DMS53 treated with DMSO at 0.1 percent for 48 hours (cell line): ENCODE measurements around the gene ZHX3.
A peak's percentile ranks its signal among the peaks of the same experiment; 100 is the strongest.

ENCODE experiments used
- DNase-seq: peaks from one replicate; lab custom pipeline; 2025; ENCODE audit not compliant: unreplicated experiment; lab: John Stamatoyannopoulos, UW

Gene ZHX3

GRCh38 chr20:41317546-41318270, at the start of gene ZHX3:
Gene ZHX3 (minus strand): TSS chr20:41317731. CDS start chr20:41204916, 112,815 bp downstream.
- peak; percentile 86 for DNase-seq

GRCh38 chr20:41367393-41367695, 49.8 kb upstream of the ZHX3 start:
- DNase-seq, result no peak

GRCh38 chr20:41366546-41367392, 49.2 kb upstream of the ZHX3 start, which contains the start of gene EMILIN3:
Gene EMILIN3 (minus strand): TSS chr20:41366818. CDS start chr20:41366634, 184 bp downstream.
- DNase-seq, result no peak

- no peak for DNase-seq
Observed at GRCh38 chr20:41365777-41366545, 48.4 kb upstream of the ZHX3 start.

- no peak for DNase-seq
Observed at GRCh38 chr20:41364967-41365765, 47.6 kb upstream of the ZHX3 start.

- no peak for DNase-seq
Observed at GRCh38 chr20:41364236-41364855, 46.8 kb upstream of the ZHX3 start.

- no peak for DNase-seq
Observed at GRCh38 chr20:41363601-41364000, 46.1 kb upstream of the ZHX3 start.

- no peak for DNase-seq
Observed at GRCh38 chr20:41362748-41363140, 45.2 kb upstream of the ZHX3 start.

GRCh38 chr20:41361757-41362747, 44.5 kb upstream of the ZHX3 start:
- no peak for DNase-seq

GRCh38 chr20:41360831-41361756, 43.6 kb upstream of the ZHX3 start:
- no peak for DNase-seq

GRCh38 chr20:41359541-41360011, 42.0 kb upstream of the ZHX3 start:
- no peak for DNase-seq

GRCh38 chr20:41358717-41359116, 41.2 kb upstream of the ZHX3 start:
- no peak for DNase-seq

- no peak for DNase-seq
Observed at GRCh38 chr20:41358230-41358629, 40.7 kb upstream of the ZHX3 start.

- DNase-seq, result no peak
Observed at GRCh38 chr20:41357424-41358163, 40.1 kb upstream of the ZHX3 start.

GRCh38 chr20:41356951-41357350, 39.4 kb upstream of the ZHX3 start:
- no peak for DNase-seq

- no peak for DNase-seq
Observed at GRCh38 chr20:41355598-41356203, 38.2 kb upstream of the ZHX3 start.

GRCh38 chr20:41355192-41355591, 37.7 kb upstream of the ZHX3 start:
- no peak for DNase-seq
